DMS79 treated with DMSO at 0.1 percent for 48 hours (cell line): ENCODE measurements around the gene FLT4.
A peak's percentile ranks its signal among the peaks of the same experiment; 100 is the strongest.

ENCODE experiments used
- DNase-seq: peaks from one replicate; lab custom pipeline; 2025; lab: John Stamatoyannopoulos, UW

Gene FLT4

DNA sequence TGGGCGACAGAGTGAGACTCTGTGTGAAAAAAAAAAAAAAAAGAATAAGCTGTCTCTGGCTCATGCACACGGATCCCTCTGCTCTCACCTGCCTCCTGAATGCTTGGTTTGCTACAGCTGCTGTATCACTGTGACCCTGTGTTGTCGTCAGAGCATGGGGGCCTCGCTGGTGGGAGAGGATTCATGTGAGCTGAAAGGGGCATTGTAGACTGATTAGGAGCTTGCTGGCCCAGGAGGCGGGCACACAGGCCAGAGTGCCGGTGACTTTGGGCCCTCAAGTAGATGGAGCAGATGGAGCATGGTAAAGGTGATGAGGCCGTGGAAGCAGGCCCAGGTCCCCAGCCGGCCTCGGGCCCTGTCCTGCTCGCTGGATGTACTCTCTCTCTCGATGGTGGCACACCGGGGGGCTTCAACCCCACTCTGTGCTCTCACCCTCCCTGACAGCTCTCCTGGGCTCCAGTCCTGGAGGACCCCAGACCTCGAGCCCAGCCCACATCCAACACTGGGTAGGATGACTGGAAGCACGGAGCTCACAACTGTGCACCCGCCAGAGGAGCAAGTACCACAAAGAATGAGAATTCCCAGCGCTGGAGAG is 7.1 kb downstream of the FLT4 start:
- DNase-seq: no peak

DNA sequence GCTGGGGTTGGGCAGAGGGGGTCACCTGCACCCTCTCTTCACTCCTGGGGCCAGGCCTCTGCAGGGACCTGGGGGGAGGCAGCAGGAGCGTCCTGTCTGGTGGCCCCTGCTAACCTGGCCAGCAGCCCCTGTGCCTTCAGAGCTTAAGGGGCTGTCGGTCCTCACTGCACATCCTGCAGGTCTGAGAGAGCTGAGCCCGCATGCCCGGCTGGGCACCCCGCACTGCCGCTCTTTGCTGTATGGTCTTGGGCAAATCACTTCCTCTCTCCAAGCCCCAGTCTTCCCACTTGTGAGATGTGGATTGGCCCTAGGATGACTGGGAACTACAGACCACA is 7.9 kb downstream of the FLT4 start:
- DNase-seq: no peak

DNA sequence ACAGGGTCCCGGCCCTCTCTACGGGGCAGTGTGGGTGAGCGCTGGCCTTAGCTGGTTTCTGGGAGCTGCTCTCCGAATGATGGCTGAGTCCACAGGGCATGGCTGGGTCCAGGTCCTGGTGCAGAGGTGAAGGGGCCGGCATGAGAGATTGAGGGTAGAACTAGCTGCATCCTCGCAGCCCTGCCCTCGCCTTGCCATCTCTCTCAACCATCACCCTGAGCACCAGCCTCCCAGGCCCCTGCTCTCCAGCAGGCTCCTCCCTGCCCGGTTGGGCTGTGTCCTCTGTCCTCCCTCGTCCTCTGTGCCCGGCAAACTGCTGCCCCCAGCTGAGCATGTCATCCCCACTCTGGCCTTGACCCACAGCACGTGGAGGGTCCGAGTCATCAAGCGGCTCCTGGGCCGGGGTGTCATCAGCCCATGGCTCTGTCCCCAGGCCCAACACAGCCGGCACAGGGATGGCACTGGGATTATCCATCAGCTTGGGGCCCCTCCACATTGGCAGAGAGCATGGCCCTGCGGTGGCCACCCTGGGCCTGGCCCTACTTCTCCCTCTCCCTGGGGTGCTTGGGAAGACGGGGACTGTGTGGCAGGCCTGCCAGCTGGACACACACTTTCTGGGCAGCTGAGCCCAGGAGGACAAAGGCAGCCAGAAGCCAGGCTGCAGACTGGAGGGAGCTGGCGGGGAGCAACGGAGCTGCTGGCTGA is 8.4 kb downstream of the FLT4 start:
- DNase-seq: no peak

DNA sequence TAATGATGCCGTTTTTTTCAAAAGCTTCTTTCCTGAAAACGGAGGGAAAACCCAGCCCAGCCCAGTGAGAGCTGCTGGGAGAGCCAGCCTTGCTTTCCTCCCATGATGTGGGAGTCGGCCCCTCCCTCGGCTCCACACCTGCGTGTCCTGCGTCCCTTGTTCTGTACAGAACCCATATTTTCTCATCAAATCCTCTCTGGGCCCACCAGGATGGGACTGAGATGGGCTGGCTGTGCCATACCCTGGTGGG is 8.9 kb downstream of the FLT4 start:
- no peak for DNase-seq

DNA sequence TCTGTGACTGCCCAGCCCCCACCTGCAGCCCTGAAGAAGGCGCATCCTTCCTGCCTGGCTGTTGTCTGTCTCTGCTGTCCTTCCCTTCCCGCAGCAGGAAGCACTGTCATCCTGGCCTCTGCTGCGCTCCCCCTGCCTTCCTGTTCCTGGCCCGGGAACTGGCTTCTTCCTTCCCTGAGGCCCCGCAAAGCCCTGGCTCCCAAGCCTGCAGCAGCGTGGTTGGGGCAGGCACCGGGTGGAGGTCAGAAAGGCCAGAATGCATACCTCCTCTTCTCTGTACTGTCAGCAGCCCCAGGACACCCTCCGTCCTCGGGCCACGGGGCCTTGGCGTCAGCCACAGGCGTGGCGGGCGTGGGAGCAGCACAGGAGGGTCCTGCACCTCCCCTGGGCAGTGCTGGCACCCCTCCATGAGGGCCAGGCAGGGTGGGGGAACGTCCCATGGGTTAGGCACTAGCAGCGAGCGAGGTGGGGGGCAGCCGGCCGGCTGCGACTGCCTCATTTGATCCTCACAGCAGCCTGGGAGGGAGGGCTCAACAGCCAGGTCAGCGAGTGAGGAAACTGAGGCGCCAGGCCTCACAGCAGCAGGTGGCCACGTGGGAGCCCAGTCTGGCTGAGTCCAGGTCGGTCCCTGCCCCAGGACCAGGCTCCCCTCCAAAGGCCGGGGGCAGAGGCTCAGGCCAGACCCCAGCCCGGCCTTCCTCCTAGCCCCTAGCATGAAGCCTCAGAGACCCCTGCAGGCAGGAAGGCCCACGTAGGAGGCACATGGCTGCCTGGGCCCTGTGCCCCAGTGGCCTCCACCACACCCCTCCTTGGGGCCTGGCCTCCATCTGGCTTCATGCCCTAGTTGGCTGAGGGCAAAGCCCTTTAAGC is 9.4 kb downstream of the FLT4 start:
- DNase-seq: no peak

DNA sequence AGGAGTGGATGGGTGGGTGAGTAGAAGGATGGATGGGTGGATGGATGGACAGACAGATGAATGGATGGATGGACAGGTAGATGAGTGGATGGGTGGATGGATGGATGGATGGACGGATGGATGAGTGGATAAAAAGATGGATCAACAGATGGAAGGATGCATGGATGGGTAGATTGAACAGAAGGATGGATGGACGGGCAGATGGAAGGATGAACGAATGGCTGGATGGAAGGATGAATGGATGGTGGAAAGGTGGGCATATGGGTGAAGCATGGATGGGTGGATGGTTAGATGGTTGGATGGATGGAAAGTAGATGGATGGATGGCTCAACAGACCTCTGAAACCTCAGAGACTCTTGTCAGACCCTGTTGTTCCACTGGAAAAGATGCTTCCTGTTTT is 10.1 kb downstream of the FLT4 start:
- DNase-seq: no peak

DNA sequence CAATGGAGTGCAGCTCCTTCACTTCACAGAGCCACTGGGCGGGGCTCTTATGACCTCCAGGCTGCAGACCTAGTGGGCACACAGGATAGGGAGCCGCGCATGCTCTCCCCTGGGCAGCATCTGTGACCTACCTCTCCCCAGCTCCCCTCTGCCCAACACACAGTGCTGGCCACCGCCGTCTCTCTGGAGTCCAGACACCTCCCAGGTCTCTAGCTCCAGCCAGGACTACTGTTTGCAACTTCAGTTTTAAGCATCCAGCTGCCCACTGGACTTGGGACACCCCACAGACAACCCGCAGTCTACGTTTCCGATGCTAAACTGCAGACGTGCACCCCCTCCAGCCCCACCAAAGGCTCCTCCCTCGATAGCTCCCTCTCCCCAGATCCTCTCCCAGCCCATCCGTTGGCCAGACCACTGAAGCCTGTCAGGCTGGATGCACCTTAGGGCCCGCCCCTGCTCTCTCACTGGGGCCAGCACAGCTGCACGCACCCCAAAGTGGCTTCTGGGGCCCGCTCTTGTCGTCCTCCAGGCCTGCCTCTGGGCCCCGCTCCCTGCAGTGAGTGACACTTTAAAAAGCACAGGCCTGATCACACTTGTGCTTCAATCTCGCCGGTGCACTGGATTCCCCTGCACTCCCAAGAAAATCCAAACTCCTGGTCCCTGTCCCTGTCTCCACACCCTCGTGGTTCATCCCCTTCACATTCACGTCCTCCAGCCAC is 11.3 kb downstream of the FLT4 start:
- no peak for DNase-seq

DNA sequence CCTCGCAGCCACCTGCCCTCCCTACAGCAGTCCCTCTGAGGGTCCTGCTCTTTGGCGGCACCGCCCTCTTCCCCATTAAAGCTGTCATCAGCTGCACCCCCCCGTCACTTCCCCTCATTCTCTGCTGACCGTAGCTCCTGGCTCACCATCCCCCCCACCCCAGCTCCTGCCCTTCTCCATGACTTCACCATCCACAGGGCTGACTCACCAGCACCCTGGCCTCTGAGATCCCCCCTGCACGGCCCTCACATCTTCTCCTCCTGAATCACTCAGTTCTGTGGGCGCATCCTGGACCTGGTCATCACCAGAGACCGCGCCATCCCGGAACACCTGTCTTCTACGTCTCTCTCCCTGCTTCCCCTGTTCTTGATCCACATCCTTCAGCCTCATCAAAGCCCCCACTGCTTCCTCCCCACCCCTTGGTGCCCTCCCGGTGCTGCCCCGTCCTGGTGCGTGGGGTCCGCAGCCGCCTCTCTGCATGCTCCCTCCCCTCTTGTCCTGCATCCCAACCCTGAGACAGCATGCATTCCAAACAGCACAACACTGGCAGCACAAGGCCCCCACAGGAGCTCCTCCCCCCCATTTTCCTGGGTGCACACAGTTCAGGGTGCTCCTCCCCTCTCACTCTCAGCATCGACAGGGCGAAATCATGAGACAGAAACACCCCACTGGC is 12.9 kb downstream of the FLT4 start:
- DNase-seq: no peak

DNA sequence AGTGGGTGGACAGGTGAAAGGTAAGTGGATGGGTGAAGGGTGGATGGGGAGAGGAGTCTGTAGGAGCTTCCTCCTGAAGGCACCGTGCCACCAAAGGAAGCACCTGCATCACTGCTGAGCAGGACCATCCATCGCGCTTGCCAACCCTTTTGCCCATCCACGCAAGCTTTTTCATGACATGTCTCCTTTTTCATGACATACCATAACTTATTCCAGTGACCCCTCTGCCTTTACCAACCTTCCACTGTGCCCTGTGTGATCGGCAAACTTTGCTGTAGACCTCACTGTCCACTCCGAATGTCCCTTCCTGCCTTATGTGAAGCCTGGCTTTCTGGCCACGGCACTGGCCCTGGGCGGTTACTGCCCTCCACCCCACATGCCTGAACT is 13.4 kb downstream of the FLT4 start:
- no peak for DNase-seq

DNA sequence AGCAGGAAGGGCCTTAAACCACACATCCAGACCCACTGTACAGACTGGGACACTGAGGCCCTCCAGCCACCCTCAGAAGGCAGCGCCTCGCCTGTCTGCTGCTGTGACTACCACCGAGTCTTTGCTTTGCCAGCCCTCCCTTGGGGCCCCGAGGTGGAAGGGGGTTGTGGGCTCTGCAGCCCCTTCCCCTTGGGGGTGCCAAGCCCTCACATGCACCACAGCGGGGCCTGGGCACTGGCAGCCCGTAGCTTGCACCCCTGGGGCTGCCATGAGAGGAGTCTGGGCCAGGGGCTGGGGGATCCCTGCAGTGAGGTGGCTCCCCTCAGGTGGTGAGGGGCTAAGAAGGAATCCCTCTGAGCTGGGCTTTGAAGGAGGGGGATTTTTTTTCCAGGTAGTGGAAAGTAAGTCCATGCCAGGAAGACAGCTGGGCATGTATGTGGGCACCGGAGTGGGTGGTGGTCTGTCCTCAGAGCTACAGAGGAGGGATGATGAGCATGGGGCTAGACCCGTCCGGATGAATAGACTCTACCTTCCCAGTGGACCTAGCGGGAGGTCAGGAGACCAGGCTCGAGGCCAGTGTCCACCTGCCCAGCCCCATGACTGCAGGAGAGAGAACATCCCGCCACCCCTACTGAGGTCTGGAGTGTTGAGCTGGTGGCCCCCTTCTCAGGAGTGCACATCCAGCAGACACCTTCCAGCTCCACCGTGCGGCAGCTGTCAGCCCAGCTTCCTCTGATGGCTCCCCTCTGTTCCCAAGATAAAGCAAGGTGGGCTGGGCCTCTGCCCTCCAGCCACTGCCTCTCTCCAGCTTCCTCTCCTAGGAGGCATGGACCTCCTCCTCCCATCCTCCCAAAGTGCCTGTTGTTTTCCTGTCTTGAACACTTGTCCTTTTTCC is 15.9 kb downstream of the FLT4 start:
- no peak for DNase-seq

DNA sequence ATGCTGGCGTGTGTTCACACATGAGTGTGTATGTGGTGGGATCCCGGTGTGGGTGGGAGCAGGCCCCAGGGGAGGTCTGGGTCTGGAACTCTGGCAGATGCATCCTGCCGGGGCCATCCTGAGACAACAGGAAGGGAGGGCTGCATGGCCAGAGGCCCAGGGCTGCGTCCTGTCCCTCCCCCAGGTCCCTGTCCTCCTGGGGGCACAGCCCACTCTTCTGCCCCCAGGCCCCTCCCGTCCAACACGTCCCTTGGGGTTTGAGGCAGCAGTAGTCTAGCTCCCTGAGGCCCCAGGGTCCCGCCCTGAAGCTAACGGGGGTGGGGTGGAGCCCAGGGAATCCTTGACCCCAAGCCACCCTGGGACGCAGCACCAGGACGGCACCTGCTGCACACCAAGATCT is 16.6 kb downstream of the FLT4 start:
- DNase-seq: no peak

DNA sequence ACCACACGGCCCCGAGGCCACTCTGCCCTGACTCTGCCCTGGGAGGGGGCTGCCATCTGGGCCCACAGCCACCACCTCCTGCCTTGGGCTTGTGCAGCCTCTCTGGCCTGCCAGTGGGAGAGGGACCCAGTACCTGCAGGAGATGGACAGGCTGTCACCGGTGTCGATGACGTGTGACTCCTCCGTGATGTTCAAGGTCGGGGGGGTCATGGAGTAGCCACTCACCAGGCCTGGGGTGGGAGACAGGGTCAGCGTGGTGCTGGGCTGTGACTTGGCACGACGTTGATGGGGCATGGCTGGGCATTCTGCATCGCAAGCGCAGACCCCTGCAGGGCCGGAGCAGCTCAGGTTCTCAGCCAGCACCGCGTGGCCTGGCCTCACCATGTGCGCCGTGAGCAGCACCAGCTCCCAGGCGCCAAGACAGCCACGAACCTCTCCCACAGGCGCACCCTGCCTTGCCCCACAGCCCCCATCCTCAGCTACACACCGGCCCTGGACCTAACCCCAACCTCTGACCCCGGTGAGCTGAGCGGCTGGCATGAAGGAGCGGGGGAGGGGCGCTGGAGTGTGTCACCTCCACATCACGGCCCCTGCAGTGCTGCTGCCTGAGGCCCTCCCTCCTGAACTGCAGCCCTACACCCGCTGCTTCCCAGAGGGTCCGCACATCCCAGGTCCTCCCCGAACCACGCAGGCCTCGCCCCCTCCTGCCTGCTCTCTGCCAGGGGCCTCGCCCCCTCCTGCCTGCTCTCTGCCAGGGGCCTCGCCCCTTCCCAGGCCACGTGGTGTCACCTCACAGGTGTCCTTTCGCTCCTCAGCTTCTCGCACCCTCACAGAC is 17.6 kb downstream of the FLT4 start:
- DNase-seq: peak; percentile 4

DNA sequence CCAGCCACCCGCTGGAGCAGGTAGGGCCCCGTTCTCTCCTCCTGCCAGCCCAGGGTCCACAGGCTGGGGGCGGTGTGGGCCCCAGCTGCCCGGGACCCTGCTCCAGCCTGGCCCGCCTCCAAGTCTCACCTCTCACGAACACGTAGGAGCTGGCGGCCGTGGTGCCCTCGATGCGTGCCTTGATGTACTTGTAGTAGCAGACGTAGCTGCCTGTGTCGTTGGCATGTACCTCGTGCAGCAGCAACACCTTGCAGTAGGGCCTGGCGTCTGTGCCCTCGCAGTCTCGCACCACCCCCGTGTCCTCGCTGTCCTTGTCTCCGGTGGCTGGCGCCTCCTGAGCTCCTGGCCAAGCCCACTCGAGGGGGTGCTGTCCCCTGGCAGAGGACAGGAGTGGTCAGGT is 19.0 kb downstream of the FLT4 start:
- no peak for DNase-seq

DNA sequence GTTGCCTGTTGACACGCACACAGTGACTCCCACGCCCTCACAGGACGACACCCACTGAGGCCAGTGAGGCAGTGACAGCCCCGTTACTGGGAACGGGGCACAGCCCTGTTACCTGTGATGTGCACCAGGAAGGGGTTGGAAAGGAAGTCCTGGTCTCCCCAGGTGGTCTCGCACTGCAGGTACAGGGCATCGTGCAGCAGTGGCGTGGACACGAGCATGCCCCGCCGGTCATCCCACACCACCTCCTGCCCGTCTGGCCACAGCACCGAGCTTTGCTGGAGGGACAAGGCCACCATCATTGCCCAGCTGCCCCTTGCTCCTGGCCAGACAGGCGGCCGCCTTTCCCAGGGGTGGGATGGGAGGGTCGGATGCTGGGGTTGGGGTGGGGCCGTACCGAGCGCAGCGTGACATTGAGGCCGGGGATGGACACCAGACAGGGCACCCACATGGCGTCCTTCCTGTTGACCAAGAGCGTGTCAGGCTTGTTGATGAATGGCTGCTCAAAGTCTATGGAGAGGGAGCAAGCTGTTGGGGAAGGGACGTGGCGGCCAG is 19.5 kb downstream of the FLT4 start:
- DNase-seq: no peak

DNA sequence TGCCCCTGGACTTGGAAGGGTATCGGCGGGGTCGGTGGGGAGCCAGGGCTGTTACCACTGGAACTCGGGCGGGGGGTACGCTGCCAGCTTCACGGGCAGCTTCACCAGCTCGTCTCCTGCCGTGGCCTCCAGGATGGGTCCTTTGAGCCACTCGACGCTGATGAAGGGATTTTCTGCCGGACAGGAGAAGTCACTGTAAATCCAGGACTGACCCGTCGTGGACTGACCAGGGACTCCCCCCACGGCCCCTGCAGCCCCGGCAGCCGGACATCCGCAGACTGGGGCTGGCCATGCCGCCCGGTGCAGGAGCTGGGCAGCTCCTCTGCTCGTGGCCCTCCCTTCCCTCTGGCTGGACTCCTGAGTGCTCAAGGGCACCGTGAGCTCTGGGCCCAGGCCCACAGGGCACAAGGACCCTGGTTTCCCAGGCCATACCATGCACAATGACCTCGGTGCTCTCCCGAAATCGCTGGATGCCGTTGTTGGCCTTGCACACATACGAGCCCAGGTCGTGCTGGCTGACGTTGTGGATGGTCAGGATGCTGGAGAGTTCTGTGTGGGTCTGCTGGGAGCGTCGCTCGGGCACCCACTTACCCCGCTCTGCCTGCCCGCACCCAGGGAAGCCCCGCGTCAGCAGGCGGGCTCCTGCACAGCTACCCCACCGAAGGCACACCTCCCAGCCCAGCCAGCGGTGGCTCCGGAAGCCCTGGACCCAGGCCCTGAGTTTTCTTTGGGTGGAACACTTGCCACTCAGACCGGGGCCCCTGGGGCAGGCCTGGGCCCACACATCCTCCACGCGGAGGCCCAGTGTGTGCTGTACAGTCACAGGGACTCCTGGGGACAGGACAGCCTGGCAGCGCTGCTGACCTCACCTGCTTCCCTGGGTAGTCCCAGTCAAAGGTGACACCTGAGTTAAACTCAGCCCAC is 20.3 kb downstream of the FLT4 start:
- no peak for DNase-seq

DNA sequence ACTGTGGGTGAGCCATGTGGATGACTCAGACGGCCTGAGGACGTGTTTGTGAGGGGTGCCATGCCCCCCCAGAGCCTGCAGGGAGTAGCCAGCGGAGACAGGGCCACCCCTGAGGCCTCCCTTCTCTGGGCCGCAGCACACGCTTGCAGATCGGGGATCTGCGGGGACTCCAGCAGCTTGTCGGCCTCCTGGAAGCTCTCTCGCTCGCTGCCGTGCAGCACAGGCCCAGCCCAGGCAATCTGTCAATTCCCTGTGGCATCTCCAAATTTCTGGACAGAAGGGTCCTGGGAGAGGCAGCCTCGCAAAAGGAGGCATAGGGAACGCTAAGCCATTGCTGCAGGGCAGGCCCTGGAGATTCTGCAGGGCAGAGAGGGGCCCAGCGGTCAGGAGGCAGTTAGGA is 21.2 kb downstream of the FLT4 start:
- no peak for DNase-seq

DNA sequence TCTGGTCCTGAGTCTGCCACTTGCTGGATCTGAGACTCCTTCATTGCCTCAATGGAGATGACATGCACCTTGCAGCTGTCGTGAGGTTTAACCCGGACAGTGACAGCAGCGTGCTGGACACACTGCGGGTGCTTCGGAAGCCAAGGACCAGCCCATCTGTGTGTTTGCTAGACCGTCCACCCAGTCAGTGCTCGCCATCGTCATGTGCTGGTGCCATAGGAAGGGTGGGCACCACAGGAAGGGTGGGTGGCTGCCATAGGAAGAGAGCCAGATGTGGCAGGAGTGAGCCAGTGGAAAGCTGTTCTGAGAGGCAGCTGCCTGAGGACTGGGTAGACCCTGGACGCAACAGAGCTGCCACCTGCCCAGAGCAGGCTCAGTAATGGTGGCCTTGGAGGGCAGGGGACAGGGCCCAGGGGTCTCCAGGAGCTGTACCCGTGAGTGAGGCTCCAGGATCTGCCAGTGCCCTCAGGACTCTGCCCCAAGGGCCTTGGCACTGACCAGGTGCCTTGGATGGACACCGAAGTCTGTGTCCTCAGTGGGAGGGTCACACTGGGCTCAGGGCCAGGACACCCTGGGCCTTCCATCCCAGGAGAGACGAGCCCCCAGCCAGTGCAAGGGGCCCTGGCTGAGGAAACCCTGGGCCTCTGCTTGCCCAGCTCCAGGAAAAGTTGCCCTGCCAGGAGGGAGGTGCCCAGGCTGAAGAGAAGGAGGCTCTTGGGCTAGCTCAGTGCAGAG is 21.8 kb downstream of the FLT4 start:
- DNase-seq: no peak

DNA sequence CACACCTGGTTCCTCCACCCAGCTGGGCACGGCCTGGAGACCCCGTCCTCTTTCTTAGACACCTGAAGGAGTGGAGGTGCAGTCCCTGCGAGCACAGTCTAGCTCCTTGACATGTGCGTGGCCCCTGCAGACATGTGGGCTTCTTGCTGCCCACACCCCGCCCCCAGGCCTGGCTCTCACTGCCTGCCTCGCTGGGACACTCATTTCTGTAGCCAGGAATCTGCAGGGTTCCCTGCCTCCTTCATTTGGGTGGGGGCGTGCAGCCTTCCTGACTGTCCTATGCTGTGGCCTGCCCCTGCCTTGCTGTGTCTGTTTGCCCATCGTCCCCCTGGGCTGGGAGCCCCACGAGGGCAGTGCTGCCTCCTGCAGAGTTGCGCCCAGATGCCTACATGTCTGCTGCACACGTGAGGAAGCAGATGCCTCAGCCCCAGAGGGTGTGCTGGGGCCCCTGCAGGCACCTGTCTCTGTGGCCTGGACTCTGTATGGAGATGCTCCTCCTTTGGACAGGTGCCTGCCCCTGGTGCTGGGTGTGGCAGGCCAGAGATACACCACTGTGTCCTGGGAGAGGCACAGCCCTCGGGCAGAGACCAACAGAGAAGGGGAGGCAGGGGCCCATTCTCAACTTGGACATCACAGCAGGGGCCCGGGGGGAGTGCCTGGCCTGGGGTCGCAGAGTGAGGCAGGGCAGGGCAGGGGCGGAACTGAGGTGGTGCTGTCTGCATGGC is 22.6 kb downstream of the FLT4 start:
- DNase-seq: no peak
